GM21367 (cell line): Measurements from ENCODE around the gene MAP3K4.
"Not testable (repeated sequence)": the region's sequence is repeated elsewhere in the genome, so short reads cannot be mapped to it uniquely, and the experiment has no call there.

Source experiments
- ATAC-seq: cut with Tn5 transposase; IDR thresholded peaks from one replicate; pipeline ENCODE4 v1.9.1; 2021; ENCODE audit not compliant: unreplicated experiment

MAP3K4 gene

DNA sequence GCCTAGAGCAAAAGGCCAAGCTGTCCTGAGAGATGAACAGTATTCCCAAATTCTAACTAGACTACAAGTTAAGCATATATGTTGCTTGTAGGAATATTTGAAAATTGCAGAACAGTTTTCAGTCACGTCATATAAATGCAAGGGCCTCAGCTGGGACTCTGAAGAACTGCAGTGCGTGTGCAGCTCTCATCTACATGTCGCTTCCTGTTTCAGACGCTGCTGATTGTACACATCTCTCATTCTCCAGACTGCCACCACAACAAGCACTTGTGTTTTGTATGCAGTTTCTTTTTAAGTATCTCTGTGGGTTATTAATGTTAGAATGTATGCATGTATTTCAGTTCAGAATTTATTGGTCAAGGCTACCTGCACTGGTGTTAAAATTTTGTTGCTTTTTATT, 119.7 kb downstream of the MAP3K4 start:
- ATAC-seq, result no peak

DNA sequence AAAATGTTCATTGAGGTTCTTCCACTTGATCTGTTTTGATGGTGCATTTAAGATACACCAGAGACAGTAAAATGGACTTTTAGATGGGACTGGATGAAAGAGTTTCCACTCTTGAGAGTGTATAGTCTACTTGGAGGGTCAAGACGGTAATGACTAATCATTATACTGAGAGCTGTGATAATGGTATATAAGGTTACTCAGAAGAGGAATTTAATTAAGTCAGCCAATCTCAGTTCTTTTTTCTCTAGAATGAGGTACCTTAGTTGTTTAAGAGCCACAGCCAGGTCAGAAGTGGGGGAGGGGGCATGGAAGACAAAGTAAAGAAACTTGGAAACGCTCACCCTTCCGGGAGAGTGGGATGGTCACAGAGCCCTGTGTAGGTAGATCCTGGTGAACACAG, 123.9 kb downstream of the MAP3K4 start:
- ATAC-seq, result no peak

DNA sequence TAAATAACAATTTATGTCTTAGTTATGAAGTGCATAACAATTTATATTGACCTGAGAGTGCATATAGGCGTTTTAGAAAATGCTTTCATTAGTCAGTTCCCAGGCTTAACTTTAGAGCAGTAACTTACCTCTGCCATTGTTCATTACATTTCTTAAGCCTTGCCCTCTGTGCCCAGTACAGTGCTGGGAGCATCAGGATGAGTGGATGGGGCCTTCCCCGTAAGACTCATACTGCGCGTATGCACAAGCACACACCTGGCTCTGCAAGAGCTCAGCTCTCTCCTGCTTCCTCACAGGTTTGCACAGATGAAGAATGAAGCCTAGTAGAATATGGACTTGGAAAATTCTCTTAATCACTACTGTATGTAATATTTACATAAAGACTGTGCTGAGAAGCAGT, 125.0 kb downstream of the MAP3K4 start:
- ATAC-seq, result no peak

DNA sequence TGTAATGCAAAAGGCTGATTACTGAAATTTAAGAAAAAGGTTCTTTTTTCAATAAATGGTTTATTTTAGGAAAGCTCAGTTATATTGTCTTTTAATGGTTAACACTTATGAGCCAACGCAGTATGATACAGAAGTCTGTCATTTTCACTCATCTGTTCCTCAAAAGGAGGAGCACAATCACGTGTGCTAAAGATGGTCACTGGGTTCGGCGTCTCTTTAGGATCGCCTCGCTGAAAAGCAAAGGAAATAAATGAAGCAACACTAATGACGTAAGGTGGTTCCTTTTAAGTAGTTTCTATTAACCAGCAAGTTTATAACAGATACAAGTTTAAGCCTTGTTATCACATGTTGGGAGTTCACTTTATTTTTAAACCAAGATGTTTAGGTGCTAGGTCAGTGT, 125.7 kb downstream of the MAP3K4 start:
- no peak for ATAC-seq

DNA sequence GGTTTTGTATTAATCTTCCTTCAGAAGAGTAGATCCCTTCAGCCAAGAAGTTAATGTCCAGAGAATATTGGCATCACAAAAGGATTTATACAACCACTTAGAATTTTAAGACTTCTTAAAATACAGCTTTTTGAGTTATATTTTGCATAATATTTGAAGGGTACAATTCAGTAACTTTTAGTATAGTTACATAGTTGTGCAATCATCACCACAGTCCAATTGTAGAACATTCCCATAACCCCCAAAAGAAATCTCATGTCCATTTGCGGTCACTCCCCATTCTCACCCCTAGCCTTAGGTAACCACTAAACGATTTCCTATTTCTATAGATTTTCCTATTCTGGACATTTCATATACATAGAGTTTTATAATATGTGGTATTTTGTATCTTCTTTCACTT, 126.4 kb downstream of the MAP3K4 start:
- ATAC-seq, result no peak

DNA sequence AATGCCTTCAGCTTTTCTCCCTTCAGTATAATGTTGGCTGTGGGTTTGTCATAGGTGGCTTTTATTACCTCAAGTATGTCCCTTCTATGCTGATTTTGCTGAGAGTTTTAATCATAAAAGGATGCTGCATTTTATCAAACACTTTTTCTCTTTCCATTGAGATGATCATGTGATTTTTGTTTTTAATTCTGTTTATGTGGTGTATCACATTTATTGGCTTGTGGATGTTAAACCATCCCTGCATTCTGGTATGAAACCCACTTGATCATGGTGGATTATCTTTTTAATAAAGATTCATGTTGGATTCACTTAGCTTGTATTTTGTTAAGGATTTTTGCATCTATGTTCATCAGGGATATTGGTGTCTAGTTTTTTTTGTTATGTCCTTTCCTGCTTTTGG, 131.8 kb downstream of the MAP3K4 start:
- ATAC-seq, result not testable (repeated sequence)

DNA sequence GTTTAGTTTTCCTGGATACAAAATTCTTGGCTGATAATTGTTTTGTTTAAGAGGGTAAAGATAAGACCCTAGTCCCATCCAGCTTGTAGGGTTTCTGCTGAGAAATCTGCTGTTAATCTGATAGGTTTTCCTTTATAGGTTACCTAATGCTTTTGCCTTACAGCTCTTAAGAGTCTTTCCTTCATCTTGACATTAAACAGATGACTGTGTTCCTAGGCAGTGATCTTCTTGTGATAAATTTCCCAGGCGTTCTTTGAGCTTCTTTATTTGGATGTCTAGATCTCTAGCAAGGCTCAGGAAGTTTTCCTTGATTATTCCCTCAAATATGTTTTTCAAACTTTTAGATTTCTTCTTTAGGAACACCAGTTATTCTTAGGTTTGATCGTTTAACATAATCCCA, 134.0 kb downstream of the MAP3K4 start:
- no peak for ATAC-seq

DNA sequence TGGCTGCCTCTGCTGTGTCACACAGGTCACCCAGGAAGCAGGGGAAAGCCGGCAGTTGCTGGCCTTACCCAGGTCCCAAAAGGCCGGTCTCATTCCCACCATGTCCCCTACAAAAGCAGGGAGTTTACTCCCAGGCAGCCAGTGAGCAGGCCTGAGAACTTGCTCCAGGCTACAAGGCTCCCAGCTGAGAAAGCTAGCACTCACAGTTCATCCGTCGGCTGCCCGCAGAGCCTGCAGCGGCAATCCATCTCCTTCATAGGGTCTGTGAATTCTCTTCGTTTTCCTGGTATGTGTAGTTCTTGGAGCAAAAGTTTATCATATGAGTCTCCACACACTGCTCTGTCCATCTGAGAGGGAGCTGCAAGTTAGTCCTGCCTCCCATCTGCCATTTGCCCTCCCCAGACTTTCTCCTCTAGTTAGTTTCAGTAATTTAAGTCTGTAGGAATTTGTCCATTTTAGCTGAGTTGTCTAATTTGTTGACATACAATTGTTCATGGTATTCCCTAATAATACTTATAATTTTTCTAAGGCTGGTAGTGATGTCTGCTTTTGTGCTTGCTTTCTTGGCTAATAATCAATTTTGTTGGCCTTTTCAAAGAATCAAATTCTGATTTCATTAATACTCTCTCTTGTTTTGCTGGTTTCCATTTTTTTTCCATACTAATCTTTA, 135.6 kb downstream of the MAP3K4 start:
- no peak for ATAC-seq

DNA sequence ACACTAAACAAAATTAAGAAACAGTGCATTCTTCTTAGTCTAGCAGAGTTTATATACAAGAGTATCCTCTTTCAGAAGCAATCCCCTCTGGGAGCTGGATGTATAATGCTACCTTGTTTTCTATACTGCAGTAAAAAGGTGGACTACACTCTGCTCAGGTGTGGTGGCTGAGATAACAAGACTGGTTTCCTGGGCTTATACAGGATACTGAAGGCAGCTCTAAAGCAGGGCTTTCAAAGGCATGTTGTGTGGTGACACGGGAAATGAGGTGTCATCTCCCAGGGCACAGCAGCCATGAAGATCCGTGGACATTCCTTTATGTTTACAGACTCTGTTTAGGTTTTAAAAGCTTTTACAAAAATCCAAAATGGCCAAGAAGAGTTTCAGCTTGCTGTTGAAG, 136.7 kb downstream of the MAP3K4 start:
- ATAC-seq, result no peak

DNA sequence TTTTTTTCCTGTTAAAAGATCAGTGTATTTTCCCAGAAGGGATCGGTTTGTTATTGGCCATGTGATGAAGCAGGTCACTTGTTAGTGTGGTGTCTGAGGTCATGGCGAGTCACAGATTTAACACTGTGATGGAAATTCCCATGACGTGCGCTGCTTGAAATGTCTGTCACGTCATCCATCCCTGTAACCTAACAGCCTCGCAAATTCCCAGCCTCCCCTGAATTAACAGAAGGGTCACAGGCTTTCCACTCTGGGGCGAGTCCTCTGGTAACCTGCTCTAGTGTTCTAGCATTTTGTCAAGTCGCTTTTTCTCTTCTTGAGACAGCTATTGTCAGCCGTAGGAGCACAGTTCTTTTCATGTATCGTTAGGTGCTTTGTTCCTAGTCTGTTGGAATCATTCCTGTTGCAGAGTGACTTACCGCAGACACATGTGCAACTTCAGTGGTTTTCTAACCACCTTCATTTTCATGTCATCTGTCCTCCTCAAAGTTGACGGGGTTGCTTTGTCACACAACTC, 137.2 kb downstream of the MAP3K4 start:
- ATAC-seq, result no peak

DNA sequence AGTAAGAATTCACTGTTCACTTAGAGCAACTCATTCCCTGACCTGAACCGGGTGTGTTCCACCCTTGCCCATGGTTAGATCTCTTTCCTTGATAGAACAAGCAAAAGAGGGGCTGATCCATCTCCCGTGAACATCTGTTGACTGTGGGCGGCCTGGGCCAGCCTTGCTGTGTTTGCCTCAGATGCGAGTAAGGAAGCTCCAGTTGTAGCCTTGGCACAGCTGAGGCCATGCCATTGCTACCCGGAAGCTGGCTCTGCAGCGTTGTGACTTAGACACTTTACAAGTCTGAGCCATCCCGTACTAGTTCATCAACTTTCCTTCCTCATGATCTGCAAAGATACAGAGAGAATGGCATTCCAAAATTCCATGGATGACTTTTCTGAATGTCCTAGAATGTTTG, 139.0 kb downstream of the MAP3K4 start:
- no peak for ATAC-seq

DNA sequence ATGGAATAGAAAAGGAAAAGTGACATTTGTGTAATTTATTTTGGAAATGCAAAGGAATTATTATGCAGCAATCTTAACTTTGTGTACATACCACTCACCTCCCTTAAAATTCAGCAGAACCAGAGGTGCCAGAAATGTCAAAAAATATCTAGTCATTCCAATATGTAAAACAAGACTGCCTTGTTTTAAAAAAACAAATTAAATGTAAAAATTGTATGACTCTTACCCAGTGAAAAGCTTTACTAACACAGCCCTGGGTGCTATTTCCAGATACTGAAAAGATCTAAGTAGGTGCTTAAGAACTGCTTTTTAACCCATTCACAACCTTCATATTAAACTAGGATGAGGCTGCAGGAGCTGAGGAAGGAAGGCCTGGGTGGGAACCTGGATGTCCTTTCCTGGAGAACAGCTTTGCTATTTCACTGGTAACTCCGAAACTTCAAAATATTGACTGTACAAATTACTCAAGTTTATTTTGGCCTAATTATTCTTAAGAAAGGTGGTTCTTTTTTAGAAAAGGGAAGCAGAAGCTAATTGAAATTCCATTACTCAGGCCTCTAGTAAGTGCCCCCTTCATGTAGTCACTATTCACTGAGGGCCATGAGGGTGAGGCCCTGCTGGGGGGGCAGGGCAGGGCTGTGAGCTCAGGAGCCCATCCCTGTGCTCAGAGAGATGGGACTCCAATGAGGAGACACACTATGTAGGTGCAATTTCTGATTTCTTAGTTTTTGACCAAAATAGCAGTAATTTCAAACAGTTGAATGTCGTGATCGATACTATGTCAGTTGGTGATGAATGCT, 139.6 kb downstream of the MAP3K4 start:
- no peak for ATAC-seq

DNA sequence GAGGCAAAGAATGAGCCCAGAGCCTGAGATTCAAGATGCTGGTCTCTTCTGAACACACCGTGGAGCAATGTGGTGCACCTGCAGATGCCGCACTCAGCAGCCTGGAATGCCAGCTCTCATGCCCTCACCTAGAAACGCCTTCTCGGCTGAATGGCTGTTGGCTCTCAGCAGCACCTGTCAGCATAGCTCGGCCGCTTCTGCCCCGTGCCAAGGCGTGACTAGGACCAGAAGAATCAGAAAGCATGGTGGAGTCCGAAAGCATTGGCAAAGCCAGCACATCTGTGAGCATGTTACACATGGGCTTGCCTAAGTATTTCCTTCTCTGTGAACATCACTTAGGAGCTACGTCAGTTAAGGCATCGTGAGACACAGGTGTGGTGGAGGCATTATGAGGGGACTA, 140.8 kb downstream of the MAP3K4 start:
- ATAC-seq, result no peak

DNA sequence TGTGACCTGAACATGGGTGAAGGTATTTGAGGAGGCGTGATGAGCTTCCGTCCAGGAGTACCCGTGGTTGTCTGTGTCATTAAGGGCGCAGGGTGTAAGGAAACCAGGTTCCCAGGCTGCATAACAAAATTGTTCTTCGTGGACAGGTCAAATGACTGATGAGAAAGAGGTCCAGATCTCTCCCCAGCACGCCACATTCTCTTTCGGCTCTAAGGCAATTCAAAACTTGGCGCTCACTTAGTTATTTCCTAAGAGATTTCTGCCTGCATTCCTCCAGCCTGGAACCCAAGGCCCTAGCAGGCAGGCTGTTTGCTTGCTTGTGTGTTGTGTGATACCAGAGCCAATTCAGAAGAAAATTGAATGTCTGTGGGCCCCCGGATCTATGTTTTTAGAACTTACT, 142.4 kb downstream of the MAP3K4 start:
- ATAC-seq, result no peak

DNA sequence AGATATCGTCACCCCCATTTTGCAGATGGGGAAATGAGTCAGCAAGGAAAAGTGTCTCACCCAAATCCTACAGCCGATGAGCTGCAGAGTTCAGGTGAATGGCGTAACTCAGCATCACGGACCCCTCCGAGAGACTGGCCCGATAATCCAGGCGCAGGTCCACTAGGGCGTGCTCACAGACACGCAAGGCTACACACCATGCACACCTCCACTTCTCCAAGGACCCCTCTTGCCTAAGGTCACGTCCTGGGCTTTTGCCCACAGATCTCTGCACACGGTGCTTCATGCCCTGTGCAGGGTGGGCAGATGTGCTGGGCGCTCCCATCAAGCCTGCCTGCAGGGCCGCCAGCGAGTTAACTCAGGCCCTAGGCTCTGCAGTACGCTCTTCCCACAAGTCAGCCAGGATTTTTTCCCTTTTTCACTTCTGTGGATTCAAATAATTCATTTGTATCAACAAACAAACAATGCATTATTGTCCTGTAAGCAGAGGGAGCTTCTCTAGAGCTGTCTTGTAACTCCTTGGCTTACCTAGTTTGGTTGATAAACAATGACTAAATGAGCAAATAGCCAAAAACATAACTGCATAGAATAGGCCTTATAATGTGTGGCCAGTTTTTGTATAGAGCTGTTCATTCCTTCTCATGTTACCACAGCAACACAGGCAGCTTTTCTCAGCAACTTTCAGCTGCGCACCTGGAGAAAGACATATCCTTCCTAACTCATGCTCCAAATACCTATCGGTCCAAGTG, 143.2 kb downstream of the MAP3K4 start:
- ATAC-seq, result no peak

DNA sequence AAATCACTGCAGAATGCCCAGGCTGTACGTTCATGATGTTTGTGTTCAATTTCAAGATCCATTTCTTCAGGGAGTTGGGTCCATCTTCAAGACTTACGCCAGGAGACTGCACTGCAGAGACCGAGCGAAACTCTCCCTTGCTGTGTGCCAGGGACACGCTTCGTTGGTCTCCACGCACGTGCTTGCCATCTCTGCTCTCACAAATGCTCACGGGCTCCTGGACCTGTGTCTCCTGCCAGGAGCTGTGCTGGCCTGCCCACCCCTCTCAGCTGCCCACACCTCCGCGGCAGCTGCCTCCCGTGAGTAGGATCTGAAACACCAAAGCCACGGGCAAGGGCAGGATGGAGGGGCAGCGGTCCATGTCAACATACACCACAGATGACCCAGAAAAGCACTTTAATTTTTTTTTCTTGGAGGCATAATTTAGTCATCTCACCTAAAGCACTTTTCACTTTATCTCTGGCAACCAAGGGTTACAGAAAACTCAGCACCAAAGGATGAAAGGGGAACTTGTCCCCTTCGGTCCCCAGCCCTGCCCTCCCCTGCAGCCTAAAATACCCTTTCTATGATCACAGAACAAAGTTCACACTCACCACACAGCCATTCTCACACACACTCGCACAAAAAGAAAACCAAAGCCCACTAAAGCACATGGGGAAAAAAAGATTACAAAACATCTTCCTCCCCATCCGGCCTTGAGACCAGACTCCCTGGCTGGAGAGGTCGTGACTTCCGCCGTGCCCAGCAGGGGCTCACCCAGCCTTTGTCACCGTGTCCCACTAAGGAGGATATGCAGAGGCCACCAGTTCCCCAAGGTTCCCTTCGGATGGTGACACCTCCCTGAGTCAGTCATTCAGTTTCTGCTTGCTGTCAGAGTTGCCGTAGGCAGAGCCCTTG, 144.4 kb downstream of the MAP3K4 start:
- ATAC-seq, result no peak

DNA sequence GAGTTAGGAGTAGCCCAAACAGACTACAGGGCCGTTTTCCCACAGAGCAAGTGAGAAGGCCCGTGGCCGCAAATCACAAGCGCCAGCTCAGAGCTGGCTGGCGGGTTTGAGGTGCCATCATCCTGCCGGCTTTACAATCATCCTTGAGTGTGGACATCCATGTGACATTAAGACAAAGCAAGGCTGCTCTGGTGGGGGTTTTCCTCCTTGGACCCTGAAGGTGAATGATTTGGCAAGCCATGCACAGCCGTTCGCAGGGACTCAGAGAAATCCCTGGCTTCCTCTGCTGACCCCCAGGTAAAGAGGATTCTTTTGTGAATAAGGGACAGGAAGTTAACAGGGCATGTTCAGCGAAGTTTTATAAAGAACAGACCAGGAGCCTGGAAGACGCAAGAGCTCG, 145.1 kb downstream of the MAP3K4 start:
- no peak for ATAC-seq

DNA sequence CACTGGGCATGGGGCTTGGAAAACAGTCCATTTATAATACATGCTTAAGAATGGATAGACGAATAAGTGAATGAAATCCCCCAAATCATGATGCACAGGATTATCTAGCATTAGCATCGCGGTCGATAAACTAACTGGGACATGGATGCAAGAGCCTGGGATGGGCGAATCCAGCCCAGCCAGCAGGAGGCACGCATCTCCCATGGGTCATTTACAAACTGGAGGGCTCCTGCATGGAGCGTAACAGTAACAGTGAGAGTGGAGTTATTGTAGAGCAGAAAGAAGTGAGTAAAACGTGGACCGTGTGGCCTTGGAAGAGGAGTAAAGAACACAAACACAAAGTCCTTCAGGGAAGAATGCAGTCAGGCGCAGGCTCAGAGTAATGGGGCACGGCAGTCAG, 145.8 kb downstream of the MAP3K4 start:
- no peak for ATAC-seq

DNA sequence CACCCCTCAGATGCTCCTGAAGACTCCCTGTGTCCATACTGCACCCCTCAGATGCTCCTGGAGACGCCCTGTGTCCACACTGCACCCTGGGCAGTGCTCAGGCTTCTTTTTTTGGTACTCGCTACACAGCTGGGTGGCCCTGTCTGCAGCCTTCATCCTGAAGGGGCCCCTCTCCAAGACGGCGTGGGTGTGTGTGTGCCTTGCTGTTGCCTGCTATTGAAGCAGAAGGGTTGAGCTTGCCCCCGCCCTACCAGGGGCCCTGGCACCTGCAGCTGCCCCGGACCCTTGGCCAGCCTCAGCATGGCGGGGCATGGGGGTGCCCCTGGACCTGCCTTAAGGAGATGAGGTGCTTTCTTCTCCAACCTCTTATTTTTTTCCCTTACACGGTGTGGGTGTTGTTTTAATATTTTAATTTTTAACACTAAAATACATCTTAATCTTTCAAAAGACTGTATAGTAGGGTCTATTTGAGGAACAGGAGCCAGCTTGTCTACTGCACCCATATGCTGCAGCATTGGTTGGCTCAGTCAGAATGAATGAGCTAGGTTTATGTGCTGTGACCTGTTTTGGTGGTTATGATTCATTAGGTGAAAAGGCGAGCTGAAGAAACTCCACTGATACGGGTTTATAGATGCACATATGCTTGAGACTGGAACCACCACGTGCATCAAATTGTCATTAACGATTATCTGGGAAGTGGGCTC, 146.4 kb downstream of the MAP3K4 start:
- no peak for ATAC-seq
